ENCODE data around the gene MEN1.

The MEN1 gene

GRCh38 chr11:64801158-64801464 lies 9.2 kb downstream of the MEN1 start:
- DNase-seq (ENCODE audit: low read depth), result no peak

GRCh38 chr11:64800303-64801157 lies 9.8 kb downstream of the MEN1 start:
- DNase-seq (ENCODE audit: low read depth), result no peak

- no peak for DNase-seq (ENCODE audit: low read depth)
Observed at GRCh38 chr11:64799623-64800302, 10.6 kb downstream of the MEN1 start.

GRCh38 chr11:64799256-64799622 lies 11.1 kb downstream of the MEN1 start:
- DNase-seq (ENCODE audit: low read depth), result no peak

- no peak for DNase-seq (ENCODE audit: low read depth)
Observed at GRCh38 chr11:64796757-64797541, 13.4 kb downstream of the MEN1 start.

GRCh38 chr11:64796047-64796756 lies 14.1 kb downstream of the MEN1 start:
- DNase-seq (ENCODE audit: low read depth), result no peak

GRCh38 chr11:64794526-64794925 lies 15.8 kb downstream of the MEN1 start:
- DNase-seq (ENCODE audit: low read depth), result no peak

- DNase-seq (ENCODE audit: low read depth), result no peak
Observed at GRCh38 chr11:64793271-64794160, 16.8 kb downstream of the MEN1 start.

GRCh38 chr11:64792482-64792881 lies 17.9 kb downstream of the MEN1 start:
- no peak for DNase-seq (ENCODE audit: low read depth)

- no peak for DNase-seq (ENCODE audit: low read depth)
Observed at GRCh38 chr11:64791781-64792291, 18.5 kb downstream of the MEN1 start.

- DNase-seq (ENCODE audit: low read depth), result no peak
Observed at GRCh38 chr11:64790205-64791095, 19.9 kb downstream of the MEN1 start.

GRCh38 chr11:64789331-64790204 lies 20.8 kb downstream of the MEN1 start:
- no peak for DNase-seq (ENCODE audit: low read depth)

- DNase-seq (ENCODE audit: low read depth), result no peak
Observed at GRCh38 chr11:64788321-64789215, 21.8 kb downstream of the MEN1 start.

GRCh38 chr11:64787526-64788320 lies 22.6 kb downstream of the MEN1 start:
- DNase-seq (ENCODE audit: low read depth), result peak; percentile 25

- DNase-seq (ENCODE audit: low read depth), result no peak
Observed at GRCh38 chr11:64786308-64786707, 24.0 kb downstream of the MEN1 start.

- DNase-seq (ENCODE audit: low read depth), result no peak
Observed at GRCh38 chr11:64784813-64785581, 25.4 kb downstream of the MEN1 start.
